Measurements from ENCODE around the gene PHF12.

DNA sequence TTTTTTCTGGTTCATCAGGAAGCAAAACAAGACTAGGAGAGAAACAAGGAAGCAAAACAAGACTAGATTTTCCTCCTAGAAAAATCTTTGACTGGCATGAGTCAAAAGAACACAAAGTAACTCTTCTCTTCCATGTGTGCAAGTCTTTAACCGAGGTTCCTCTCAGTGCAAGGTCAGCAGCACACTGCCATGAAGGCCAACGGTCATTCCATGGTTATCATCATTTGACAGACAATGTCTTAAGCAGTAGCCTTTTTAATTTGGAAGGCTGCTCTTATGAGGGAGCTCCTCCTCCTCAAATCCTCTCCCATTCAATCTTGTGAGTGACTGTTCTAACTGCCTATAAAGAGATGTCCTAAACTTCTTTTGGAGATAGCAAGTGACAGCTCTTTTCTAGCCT lies 33.0 kb downstream of the PHF12 start:
- TF ChIP-seq, protein P1, sequence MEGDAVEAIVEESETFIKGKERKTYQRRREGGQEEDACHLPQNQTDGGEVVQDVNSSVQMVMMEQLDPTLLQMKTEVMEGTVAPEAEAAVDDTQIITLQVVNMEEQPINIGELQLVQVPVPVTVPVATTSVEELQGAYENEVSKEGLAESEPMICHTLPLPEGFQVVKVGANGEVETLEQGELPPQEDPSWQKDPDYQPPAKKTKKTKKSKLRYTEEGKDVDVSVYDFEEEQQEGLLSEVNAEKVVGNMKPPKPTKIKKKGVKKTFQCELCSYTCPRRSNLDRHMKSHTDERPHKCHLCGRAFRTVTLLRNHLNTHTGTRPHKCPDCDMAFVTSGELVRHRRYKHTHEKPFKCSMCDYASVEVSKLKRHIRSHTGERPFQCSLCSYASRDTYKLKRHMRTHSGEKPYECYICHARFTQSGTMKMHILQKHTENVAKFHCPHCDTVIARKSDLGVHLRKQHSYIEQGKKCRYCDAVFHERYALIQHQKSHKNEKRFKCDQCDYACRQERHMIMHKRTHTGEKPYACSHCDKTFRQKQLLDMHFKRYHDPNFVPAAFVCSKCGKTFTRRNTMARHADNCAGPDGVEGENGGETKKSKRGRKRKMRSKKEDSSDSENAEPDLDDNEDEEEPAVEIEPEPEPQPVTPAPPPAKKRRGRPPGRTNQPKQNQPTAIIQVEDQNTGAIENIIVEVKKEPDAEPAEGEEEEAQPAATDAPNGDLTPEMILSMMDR (IDR thresholded peaks at IDR 0.05), result no peak
- no peak for TF ChIP-seq POLR2A (IDR thresholded peaks at IDR 0.05)

All from upper lobe of left lung (tissue), 4 donors.